GM18870 (cell line): ENCODE results near the gene PDGFRB.

Experiments
- ATAC-seq: cut with Tn5 transposase; IDR thresholded peaks from one replicate; pipeline ENCODE4 v1.9.1; 2021; ENCODE audit warnings: moderate library complexity; ENCODE audit not compliant: unreplicated experiment

The PDGFRB gene

DNA sequence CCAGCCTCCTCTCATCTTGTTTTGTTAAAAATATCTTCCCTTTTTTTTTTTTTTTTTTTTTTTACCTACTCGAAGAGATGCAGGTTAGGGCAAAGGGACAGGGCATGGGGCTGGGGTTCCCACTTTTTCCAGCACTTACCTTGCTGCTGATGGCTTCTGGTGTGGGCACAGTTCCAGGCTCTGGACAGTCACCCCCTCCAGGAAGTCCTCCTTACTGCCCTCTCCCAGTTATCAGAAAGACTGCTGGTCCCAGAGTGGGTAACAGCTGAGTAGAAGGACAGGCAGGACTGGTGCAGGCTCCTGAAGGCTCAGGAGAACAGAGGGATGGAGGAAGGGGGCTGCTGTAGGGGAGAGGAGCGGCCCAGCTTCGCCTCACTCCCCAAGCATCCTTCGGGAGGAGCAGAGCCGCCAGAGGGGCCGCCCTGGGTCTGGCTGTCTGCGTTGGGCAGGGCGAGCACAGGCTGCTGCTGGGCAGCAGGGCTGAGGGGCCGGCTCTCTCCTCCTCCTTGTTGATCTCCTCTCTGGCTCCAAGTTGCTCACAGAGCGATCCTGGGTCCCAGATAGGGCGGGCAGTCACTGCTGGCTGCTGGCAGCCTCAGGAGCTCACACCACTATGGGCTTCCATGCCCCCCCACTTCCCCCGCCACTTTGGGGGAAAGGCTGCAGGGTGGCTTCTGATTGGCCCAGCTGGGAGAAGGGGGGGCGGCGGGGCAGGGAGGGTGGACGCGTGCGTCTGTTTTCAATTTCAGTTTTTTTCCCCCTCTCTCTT lies at the start of gene PDGFRB:
PDGFRB (minus strand) TSS at position 588 of the 769 bp plus-strand sequence. CDS start 18,798 bp downstream, outside the sequence.
- no peak for ATAC-seq

DNA sequence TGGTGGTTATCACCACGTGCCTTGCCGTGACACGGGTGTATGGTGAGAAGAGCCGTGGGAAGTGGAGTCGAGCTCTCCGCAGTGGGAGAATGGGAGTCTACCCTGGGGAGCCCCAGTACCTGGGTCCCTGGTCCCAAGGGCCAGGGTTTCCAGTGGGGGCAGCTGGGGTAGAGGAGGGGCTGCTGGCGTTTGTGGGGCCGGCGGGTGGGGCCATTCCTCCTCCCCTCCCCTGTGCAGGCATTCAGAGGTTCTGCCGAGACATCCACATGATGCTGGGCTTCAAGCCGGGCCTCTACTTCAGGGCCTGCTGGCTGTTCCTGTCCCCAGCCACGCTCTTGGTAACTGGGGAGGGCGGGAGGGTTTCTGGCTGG lies 48.9 kb upstream of the PDGFRB start:
- ATAC-seq = no peak

DNA sequence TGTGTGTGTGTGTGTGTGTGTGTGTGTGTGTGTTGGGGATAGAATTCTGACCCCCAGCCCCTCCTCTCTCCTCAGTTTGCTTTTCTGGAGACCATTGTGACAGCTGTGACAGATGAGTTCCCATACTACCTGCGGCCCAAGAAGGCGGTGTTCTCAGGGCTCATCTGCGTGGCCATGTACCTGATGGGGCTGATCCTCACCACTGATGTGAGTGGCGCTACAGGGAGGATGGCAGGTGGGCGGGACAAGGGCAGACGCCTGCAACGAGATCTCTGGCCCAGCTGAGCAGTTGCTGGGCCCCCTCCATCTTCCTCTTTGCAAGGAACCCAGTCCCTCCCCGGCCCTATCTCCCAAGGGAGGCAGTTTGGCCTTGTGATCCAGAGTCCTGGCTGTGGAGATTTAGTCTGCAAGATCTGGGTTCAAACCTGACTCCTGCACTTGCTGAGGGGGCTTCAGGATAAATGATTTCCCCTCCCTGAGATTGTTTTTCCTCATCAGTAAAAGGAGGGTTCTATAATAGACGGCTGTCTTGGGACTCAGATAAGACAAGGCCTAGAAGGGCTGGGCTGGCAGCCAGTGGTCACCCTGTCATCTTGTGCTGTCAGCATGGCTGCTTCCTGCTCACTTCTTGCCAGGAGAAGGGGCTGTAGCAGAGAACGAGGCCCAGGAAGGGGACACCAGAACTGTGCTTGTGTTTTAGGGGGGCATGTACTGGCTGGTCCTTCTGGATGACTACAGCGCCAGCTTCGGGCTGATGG lies 48.4 kb upstream of the PDGFRB start:
- ATAC-seq = no peak

DNA sequence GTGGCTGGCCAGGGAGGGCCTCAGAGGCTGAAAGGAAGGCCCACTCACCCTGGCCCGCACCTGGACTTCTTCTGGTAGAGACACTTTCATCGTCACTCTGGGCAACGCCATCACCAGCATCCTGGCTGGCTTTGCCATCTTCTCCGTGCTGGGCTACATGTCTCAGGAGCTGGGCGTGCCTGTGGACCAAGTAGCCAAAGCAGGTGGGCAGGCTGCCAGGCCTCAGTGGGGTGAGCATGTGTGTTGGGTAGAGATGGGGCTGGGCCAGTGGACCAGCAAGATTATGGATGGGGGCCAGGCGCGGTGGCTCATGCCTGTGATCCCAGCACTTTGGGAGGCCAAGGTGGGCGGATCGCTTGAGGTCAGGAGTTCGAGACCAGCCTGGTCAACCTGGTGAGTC lies 46.9 kb upstream of the PDGFRB start:
- no peak for ATAC-seq

DNA sequence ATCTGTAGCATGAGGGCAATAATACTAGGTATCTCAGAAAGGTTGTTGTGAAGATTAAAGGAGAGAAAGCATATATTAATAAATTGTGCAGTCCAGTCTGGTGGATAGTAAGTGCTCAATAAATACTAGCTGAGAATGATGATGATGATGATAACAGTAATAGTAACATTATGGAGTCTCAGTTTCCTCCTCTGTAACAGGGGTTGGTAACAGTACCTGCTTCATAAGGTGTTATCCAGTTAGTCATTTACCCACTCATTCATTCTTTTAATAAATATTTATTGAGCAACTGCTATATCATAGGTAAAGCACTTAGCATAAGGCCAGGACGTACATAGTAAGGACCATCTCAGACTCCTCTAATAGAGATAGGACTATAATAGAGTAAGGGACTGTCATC lies 41.8 kb upstream of the PDGFRB start:
- ATAC-seq = no peak

DNA sequence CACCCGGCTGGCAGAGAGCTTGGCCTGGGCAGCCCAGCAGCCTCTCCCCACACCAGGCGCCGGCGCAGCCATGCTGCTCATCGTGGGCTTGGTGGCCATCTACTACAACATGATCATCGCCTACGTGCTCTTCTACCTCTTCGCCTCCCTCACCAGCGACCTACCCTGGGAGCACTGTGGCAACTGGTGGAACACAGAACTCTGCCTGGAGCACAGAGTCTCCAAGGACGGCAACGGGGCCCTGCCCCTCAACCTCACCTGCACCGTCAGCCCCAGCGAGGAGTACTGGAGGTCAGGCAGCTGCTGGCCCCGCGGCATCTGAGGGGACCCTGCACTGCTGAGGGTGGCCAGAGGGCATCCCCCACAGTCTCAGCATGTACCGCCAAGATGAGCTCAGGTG lies 41.3 kb upstream of the PDGFRB start:
- no peak for ATAC-seq

DNA sequence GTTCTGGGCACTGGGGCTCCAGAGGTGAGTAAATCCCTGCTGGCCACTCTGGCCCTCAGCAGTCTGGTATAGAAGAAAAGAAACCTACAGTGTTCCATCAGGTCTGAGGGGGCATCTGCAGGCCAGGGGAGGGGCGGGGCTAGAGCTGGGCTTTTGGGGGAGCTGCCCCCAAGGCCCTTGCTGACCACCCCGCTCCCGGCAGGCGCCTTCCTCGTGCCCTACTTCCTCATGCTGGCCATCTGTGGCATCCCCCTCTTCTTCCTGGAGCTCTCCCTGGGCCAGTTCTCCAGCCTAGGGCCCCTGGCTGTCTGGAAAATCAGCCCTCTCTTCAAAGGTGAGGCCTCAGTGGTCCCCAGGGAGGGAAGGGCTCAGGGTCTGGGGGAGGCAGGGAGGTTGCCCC lies 40.9 kb upstream of the PDGFRB start:
- no peak for ATAC-seq

DNA sequence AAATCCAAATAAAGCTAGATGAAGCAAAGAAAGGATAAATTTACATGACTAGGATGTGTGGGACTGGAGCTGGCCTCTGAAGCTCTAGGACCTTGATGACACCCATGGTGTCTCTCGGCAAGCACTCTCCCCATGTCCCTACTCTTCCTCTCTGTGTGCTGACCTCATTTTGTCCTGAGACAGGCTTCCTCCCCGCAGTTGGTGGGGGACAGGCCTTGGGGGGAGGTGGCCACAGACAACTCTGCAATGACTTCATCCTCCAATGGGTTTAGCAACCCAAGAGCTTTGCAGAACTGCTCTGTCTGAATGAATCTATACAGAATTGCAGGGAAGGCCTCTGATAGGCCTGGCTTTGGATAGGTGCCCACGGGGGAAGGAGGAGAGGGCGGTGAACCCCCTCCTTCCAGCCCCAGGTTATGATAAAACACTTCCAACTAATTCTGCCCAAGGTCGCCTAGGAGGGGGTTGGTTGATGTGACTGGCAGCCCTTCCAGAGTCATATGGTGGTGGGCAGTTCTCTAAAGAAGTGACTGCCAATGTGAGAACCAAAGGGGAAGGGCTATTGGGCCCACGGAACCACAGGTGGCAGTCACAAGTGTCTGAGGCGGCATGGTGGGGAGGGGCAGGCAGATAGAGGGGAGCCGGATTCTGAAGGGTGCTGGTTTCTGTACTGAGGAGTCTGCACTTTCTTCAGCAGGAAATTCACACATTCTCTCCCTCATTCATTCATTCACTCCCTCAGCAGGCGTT lies 40.3 kb upstream of the PDGFRB start:
- no peak for ATAC-seq

DNA sequence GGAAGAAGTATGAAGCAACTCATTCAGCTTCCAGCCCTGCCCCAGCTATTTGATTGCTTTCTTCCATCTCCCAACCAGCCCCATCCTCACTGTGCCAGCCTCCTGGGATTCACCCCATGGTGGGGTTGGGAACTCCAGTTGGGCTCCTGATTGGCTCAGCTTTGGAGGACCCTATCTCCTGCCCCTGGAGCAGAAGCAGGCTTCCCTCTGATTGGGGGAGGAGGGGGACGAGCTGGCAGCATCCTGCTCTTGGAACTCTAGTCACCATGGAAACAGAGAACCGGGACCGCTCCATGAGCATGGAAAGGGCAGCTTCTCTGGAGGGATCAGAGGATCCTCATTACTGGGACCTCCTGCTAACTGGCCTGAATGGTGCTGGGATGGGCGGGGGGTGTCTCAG lies 36.8 kb upstream of the PDGFRB start:
- ATAC-seq = no peak

DNA sequence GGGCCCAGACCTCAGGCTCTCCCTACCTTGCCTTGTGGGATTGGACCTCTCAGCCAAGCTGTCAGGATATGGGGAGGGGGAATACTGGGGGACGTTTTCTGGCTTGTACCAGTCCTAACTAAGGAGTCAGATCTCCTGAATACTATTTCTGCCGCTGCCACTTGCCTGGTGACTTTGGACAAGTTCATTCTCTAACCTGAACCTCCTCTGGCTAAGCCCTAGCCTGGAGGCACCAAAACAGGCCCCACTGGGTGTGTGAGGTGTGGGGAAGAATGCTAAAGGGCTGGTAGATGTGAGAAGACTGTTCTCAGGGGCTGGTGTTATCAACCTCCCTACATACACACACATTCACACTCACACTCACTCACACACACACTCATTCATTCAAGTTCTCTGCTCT lies 35.3 kb upstream of the PDGFRB start:
- no peak for ATAC-seq

DNA sequence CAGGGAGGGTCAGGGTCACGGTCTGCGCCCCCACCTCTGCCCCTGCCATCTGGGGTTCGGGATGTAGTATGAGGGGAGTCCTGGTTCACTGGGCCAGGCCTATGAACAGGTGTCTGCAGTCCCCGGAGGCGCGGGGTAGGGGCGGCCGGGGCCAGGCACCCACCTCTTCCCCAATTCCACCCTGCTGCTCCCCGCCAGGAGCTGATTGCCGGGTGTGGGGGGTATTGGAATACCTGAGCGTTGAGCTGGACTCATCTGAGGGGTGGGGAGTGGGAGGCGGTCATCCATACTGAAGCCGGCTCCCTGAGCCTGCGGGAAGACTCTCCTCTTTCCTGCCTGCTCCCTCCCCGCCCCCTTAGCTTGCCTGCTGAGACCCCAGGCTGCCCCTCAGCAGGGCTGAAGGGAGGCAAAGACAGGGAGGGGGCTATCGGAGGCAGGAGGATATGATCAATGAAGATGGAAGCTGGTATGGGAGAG lies 34.9 kb upstream of the PDGFRB start:
- ATAC-seq = no peak

DNA sequence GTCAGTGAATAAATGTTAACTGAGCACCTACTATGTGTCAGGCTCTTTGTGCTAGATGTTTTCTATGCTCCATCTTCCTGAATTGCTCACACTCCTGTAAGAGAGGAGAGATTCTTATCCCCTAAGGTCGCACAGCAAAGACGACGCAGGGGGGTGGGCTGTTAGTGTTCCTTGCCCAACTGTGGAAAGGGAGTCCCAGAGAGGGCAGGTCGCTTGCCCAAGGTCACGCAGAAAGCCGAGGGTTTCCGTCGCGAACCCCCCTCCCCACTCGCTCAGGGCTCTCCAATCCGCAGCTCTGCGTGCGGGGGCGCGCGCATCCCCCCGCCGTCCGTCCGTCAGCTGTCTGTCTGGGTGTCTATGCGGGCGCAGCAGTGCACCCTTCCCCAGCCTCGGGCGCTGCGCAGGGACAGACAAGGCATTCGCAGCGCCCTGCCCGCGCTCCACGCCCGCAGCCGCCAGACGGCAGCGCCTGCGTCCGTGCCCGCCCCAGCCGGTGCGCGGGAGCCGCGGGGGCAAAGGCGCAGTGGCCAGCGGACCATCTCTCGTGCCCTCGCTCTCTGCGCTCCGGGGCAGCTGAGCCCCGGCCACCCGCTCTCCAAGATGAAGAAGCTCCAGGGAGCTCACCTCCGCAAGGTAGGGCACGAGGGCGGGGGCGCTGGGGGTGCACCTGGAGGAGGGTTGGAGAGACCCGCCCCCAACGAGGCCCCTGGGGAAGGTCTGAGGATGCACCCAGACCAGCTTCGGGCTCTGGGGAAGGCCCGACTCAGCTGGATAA lies 34.3 kb upstream of the PDGFRB start, which contains the start of gene SLC6A7:
SLC6A7 (plus strand) TSS at position 335 of the 775 bp plus-strand sequence; CDS start at position 601, 266 bp downstream.
- ATAC-seq = no peak

DNA sequence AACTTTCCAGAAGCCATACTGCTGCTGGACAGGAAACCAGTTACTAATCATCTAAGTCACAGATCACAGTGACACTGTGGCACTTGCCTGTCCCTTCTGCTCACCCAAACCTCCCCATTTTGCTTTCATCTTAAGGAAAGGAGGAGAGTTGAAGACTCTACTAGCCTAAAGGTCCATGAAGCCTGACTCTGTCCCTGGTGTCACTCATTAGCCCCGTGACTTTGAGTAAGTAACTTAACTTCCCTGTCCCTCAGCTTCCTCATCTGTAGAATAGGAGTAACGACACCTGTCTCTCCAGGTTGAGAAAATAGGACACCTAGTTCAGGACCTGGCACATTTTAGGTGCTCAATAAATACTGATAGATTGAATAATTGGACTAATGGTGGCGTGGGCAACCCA lies 33.7 kb upstream of the PDGFRB start:
- ATAC-seq = no peak

DNA sequence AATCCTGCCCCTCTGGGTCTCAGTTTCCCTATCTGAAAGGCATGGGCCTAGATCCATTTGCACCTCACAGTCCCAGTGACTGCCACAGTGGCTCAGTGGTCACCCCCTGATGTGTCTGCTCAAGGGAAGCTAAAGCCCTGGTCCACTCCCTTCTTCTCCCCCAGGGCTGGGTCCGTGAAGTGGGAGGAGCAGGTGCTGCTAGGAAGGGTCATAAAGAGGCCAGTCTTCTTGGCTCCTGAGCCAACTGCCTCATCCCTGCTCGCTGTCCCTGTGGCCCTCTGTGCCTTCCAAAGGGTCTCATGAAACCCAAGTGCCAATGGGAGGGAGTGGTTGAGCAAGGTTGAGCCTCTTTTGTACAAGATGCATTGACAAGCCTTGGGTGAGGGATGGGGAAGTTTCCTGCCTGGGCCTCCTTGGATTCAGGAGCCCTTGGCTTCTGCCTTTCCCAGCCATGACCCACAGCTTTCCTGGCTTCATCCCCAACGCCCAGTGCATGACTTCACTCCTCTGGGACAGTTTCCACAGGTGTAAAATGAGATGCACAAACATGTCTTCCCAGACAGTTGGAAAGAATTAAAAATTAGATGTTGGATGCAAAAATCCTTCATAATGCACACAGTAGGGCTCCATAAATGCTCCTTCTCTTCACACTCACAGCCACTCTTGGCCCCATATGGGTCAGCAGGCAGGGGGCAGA lies 32.6 kb upstream of the PDGFRB start:
- ATAC-seq = no peak

DNA sequence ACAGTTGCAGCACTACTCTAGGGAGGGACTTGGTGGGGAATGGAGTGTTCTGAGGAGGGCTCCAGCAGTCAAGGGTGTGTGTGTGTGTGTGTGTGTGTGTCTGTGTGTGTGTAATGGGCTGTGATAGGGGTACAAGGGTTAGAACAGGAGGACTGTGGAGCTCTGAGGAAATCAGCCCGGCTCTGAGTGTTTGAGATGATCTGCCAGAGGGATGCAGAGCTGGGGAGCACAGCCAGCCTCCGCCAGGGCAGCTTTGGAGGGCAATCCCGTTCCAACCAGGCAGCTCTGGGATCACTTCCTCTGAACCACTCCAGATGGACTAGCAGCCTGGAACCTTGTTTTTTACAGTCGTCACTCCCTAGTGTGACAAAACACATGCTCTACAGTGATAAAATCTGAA lies 31.3 kb upstream of the PDGFRB start:
- ATAC-seq = no peak

DNA sequence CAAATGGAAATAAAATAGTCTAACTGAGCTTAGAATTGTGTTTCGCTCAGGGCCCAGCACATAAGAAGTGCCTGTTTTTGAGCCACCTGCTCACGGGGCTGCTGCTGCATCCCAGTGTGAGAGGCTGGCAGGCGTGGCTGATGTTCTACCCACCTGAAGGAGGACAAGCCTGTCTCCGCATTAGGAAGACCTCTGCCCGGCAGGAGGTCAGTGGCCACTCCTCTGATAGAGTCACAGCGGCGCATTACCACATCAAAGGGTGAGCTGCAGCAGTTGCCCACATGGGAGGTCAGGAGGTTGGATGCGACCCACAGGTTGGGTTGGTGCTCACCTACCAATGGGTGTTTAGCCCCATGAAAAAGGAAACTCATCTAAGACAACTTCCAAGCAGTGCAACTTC lies 30.5 kb upstream of the PDGFRB start:
- no peak for ATAC-seq

DNA sequence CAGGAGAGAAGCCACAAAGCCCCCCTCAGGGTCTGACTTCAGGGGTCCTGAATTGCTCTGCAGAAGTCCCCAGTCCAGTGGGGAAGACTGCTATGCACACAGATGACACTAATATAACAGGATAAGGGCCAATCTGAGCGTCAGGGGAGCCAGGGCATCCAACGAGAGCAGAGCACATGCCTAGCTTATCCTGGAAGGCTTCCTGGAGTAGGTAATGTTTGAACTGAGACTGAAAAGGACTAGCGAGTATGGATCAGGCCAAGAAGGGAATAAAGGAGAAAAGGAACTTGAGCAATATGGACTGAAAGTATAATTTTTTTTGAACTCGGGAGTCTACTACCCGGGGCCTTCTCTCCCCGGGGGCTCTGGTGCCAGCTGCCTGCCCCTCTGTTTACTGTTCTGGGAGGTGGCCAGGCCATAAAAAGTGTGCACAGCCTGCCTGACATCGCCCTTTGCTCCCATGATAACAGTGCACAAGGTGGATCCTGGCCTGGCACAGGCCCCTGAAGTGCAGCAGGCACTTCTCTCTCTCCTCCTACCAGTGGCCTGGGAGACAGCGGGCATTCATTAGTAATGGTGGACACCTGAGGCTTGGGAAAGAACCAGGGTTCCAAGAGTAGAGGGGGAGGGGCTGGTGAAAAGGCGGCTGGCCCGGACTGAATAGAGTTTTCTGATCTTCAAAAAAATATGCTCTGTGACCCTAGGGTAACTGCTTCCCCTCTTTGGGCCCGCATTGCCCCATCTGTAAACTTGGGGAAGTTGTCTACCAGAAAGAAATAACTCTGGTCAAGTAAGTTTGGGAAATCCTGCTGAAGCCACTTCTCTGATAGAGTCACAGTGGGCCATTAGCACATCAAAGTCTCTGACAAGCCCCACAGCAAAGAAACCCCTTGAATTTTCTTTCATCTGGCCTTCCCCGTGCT lies 29.6 kb upstream of the PDGFRB start:
- ATAC-seq = no peak

DNA sequence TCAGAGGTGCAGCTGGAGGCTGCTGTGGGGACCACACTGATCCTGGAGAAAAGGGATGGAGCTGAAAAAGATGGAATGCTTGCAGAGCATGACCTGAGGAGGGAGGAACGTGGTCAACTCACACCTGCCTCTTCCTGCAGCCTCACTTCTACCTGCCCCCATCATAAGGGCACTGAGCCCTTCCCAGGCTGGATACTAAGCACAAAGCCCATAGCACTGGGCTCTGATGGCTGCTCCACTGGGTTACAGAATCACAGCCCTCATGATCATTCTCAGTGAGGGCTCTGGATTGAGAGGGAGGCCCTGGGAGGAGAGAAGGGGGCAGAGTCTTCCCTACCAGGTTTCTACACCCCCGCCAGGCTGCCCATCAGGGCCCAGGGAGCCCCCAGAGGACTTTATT lies 28.4 kb upstream of the PDGFRB start:
- ATAC-seq = no peak

DNA sequence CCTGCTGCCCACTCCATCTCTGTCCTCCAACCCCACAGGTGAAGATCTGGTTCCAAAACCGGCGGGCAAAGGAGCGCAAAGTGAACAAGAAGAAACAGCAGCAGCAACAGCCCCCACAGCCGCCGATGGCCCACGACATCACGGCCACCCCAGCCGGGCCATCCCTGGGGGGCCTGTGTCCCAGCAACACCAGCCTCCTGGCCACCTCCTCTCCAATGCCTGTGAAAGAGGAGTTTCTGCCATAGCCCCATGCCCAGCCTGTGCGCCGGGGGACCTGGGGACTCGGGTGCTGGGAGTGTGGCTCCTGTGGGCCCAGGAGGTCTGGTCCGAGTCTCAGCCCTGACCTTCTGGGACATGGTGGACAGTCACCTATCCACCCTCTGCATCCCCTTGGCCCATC lies 27.8 kb upstream of the PDGFRB start:
- ATAC-seq = no peak
